DND-41 (cell line): ENCODE measurements around the gene KIF17.

Experiments
- CTCF ChIP-seq: IDR thresholded peaks from 2 replicates; pipeline ENCODE4 v1.5.1; 2012; ENCODE audit warnings: borderline replicate concordance, low read length, moderate library complexity, mild to moderate bottlenecking; ENCODE audit not compliant: poor library complexity, severe bottlenecking; ENCODE audit errors: extremely low read depth
- EZH2 ChIP-seq: IDR thresholded peaks from 3 replicates; pipeline ENCODE4 v1.6.1; 2012; ENCODE audit warnings: borderline replicate concordance, low read depth, mild to moderate bottlenecking, moderate library complexity, low read length, inconsistent platforms; ENCODE audit not compliant: severe bottlenecking

DNA sequence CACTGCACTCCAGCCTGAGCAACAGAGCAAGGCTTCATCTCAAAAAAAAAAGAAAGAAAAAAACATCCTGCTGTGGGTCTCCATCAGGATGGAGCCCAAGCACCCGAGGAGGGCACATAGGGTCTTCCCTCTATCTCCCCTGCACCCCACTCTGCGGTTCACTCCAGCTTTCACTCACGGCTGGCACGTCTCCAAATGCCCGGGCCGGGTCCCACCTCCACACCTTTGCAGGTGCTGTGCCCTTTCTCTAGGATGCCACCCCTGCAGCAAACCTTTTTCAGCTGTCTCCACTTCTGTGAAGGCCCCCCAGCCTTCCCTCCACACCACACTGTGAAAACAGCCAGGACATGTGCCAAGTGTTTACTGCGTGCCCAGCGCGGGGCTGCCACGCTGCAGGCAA lies 34.2 kb downstream of the KIF17 start:
- TF ChIP-seq CTCF: no peak
- no peak for TF ChIP-seq EZH2
